Endothelial cell of umbilical vein (primary cell): ENCODE results near the gene TNFAIP1. TPM values are rescaled to one million over a fixed set of nuclear protein-coding genes. Genes with fewer than 3 reads are reported as not detected.

ENCODE experiments used
- BruUV-seq: library from RNA; stranded (reverse); fragments of 400-500 nt; replicated peaks from 2 replicates; lab custom pipeline; 2021; lab: Mats Ljungman, UMichigan
- CTCF ChIA-PET: fragments of 300-600, 350-600 bp; sonication (Branson Sonifier 250); formaldehyde crosslinking; loops from one replicate; lab custom pipeline; 2021; ENCODE audit warnings: antibody characterized with exemption, inconsistent platforms; lab: Charles Lee
- POLR2A ChIA-PET: fragments of 300-600, 350-600 bp; sonication (Branson Sonifier 250); formaldehyde crosslinking; loops from one replicate; lab custom pipeline; 2021; ENCODE audit warnings: antibody characterized with exemption, inconsistent platforms; lab: Charles Lee
- DNase-seq: peaks from one replicate; pipeline ENCODE4 v3.0.0-alpha.2; 2011; ENCODE audit warnings: low read depth, low spot score
- FAIRE-seq: peaks from 2 replicates; lab custom pipeline; 2011; peaks lifted over from hg19 to GRCh38; lab: Jason Lieb, UNC
- H2AFZ ChIP-seq: 2 replicates; pipeline ENCODE4 v1.6.0; 2012; ENCODE audit warnings: low read depth, low read length, control low read depth, inconsistent platforms
- H3K27ac ChIP-seq: 2 replicates; pipeline ENCODE4 v1.5.1; 2011; ENCODE audit warnings: low read depth, mild to moderate bottlenecking, control low read depth, low read length, moderate library complexity; ENCODE audit not compliant: insufficient read depth
- H3K27me3 ChIP-seq, 2 experiments: 2 replicates each; pipeline versions ENCODE4 v1.6.0 to v1.6.1; 2011; ENCODE audit warnings: low read length in 2 of 2, mixed read lengths in 1 of 2; ENCODE audit not compliant: control insufficient read depth in 2 of 2, insufficient read depth in 2 of 2
- H3K36me3 ChIP-seq, 2 experiments: 2 replicates in 1 of 2; 3 replicates in 1 of 2; pipeline ENCODE4 v1.5.1; 2011; ENCODE audit warnings: low read length in 2 of 2, mild to moderate bottlenecking in 1 of 2, moderate library complexity in 1 of 2; ENCODE audit not compliant: control insufficient read depth in 2 of 2, insufficient read depth in 2 of 2; ENCODE audit errors: extremely low read depth in 1 of 2
- H3K4me1 ChIP-seq: 3 replicates; pipeline ENCODE4 v1.5.1; 2011; ENCODE audit warnings: mild to moderate bottlenecking, low read length; ENCODE audit not compliant: control insufficient read depth, insufficient read depth; ENCODE audit errors: extremely low read depth
- H3K4me2 ChIP-seq: 2 replicates; pipeline ENCODE4 v1.6.1; 2011; ENCODE audit warnings: low read length, control low read depth, mixed read lengths; ENCODE audit not compliant: insufficient read depth
- H3K4me3 ChIP-seq, 3 experiments: fragments of 200-600 bp in 1 of 3; sonication (generic), shearing (Covaris generic) in 1 of 3; replicated peaks in 1 of 3; 2 replicates each; pipeline ENCODE4 v1.5.1; 2011 to 2016; ENCODE audit warnings: control low read depth in 3 of 3, low read length in 3 of 3, mild to moderate bottlenecking in 2 of 3, inconsistent platforms in 1 of 3, low read depth in 1 of 3, moderate library complexity in 1 of 3; ENCODE audit not compliant: insufficient read depth in 1 of 3
- H3K79me2 ChIP-seq: 2 replicates; pipeline ENCODE4 v1.6.0; 2012; ENCODE audit warnings: low read length, inconsistent platforms; ENCODE audit not compliant: control insufficient read depth, insufficient read depth
- H3K9ac ChIP-seq: replicated peaks from 2 replicates; pipeline ENCODE3; 2011; ENCODE audit warnings: low read length, control low read depth; ENCODE audit not compliant: insufficient read depth; ENCODE audit errors: extremely low read depth
- H3K9me1 ChIP-seq: replicated peaks from 3 replicates; pipeline ENCODE4 v1.6.0; 2011; ENCODE audit warnings: mild to moderate bottlenecking, low read length; ENCODE audit not compliant: control insufficient read depth, insufficient read depth; ENCODE audit errors: extremely low read depth
- H3K9me3 ChIP-seq: replicated peaks from 2 replicates; pipeline ENCODE4 v1.5.1; 2012; ENCODE audit warnings: low read length, inconsistent platforms; ENCODE audit not compliant: control insufficient read depth, insufficient read depth
- H4K20me1 ChIP-seq: replicated peaks from 2 replicates; pipeline ENCODE3; 2011; ENCODE audit warnings: mild to moderate bottlenecking, low read length; ENCODE audit not compliant: control insufficient read depth, insufficient read depth; ENCODE audit errors: extremely low read depth
- CTCF ChIP-seq, 2 donors: IDR thresholded peaks; 1 replicate in 1 of 2; 2 replicates in 1 of 2; pipeline ENCODE4 v1.5.1; 2011; ENCODE audit warnings: low read length in 2 of 2, mild to moderate bottlenecking in 2 of 2, moderate library complexity in 2 of 2, control low read depth in 1 of 2, inconsistent platforms in 1 of 2, low read depth in 1 of 2; ENCODE audit not compliant: insufficient read depth in 1 of 2; ENCODE audit errors: extremely low read depth in 1 of 2
- EZH2 ChIP-seq: IDR thresholded peaks from 2 replicates; pipeline ENCODE4 v1.6.1; 2012; ENCODE audit warnings: borderline replicate concordance, low read depth, mild to moderate bottlenecking, moderate library complexity, low read length, inconsistent platforms; ENCODE audit not compliant: severe bottlenecking
- FOS ChIP-seq: IDR thresholded peaks from 2 replicates; pipeline ENCODE4 v1.6.1; 2011; ENCODE audit warnings: mild to moderate bottlenecking, low read length, moderate library complexity, borderline replicate concordance; ENCODE audit not compliant: insufficient read depth
- GATA2 ChIP-seq: IDR thresholded peaks from 2 replicates; pipeline ENCODE4 v1.7.0; 2011; ENCODE audit warnings: low read depth, mild to moderate bottlenecking, moderate library complexity, mixed read lengths, low read length; ENCODE audit not compliant: insufficient read length, insufficient read depth
- JUN ChIP-seq: IDR thresholded peaks from 2 replicates; pipeline ENCODE4 v1.6.1; 2011; ENCODE audit warnings: borderline replicate concordance, low read depth; ENCODE audit not compliant: insufficient read length, insufficient read depth
- MAX ChIP-seq: IDR thresholded peaks from 2 replicates; pipeline ENCODE4 v1.6.1; 2011; ENCODE audit not compliant: insufficient read depth, insufficient read length
- MYC ChIP-seq: IDR thresholded peaks from one replicate; pipeline ENCODE4 v1.6.1; 2011; ENCODE audit warnings: mild to moderate bottlenecking, low read depth, low read length
- POLR2A ChIP-seq: IDR thresholded peaks from 2 replicates; pipeline ENCODE4 v1.6.1; 2012; ENCODE audit warnings: low read depth, mild to moderate bottlenecking, control low read depth, low read length
- POLR2AphosphoS5 ChIP-seq: IDR thresholded peaks from 2 replicates; pipeline ENCODE4 v1.6.1; 2012; ENCODE audit warnings: low read depth, mild to moderate bottlenecking, control low read depth, low read length, moderate library complexity; ENCODE audit not compliant: insufficient read depth
- dilution Hi-C: fragments of 300-500 bp; cut with MboI; formaldehyde crosslinking; loops from one replicate; pipeline ENCODE4 v1.15.0; 2019; ENCODE audit warnings: low sequenced_read_pairs; ENCODE audit not compliant: extremely low pct_ligation_motif_present
- intact Hi-C: fragments of 100-400 bp; cut with micrococcal nuclease; formaldehyde crosslinking; loops from one replicate; pipeline ENCODE4 v1.10.0; 2022
- polyA plus RNA-seq, 4 experiments: library from polyadenylated mRNA; depleted of rRNA in 3 of 4; stranded (reverse) in 3 of 4; unstranded in 1 of 4; fragments of >200 nt; gene quantifications; 2 replicates each; pipeline versions ENCODE4 v1.2.1 to v1.2.3, GENCODE V29; 2011 to 2012; ENCODE audit warnings: missing spikeins in 1 of 4
- total RNA-seq: library from RNA; stranded (reverse); gene quantifications from 2 replicates; pipeline ENCODE4 v1.2.3, GENCODE V29; 2021

The TNFAIP1 gene
- total and polyA plus RNA-seq, 2 donors (not counting 3 experiments of a cell fraction or from before 2014, with no cell fraction given), result 85.7 to 89.6 TPM

- Histone ChIP-seq H3K27me3 (no peaks in the 10 kb centered on the region), H4K20me1 (no peaks in the 10 kb centered on the region), H2AFZ (no peak overlapping the region), H3K4me2 (no peak overlapping the region), H3K4me1 (peaks cover 4% of the 10 kb centered on the region), H3K4me3 (no peak overlapping the region), H3K79me2 (no peaks in the 10 kb centered on the region), H3K9me1 (no peaks in the 10 kb centered on the region), H3K9me3 (no peaks in the 10 kb centered on the region), H3K9ac (no peak overlapping the region), H3K27ac (no peak overlapping the region), H3K36me3 (peaks cover 0 to 2% of the 10 kb centered on the region in 2 experiments)
- FAIRE-seq (no peak), DNase-seq (no peak)
- dilution Hi-C loops, result no loop called here
- ChIA-PET CTCF (interaction anchor here (1.9 kb wide), 1 partner anchor 25 kb away, joined by 11 read pairs; no protein-coding TSS in a partner anchor), POLR2A (no interaction called here)
- no TSS peak for BruUV-seq
- intact Hi-C loops, result no loop called here
- TF ChIP-seq GATA2, result no peak
- no peak for TF ChIP-seq MAX
- TF ChIP-seq FOS, result no peak
- no peak for TF ChIP-seq POLR2A
- TF ChIP-seq MYC, result no peak
- no peak for TF ChIP-seq POLR2AphosphoS5
- no peak for TF ChIP-seq JUN
- TF ChIP-seq EZH2, result no peak
- TF ChIP-seq CTCF (IDR thresholded peaks at IDR 0.05; ENCODE audit: extremely low read depth in 1 of 2, insufficient read depth in 1 of 2, low read depth in 1 of 2, low read length in 2 of 2), result no peak
Observed at GRCh38 chr17:28390563-28390962, 55.0 kb downstream of the TNFAIP1 start.
